SK-N-SH treated with all-trans-retinoic acid at 6 μM for 48 hours (cell line): ENCODE data around the gene RFK.

Experiments
- ATAC-seq: fragments of 200-7000 bp; cut with Tn5 transposase; 3 replicates; pipeline ENCODE4 v1.9.1; 2020; ENCODE audit warnings: mild to moderate bottlenecking, moderate library complexity
- ARNTL ChIP-seq: fragments of 450-650 bp; formaldehyde crosslinking; IDR thresholded peaks from 2 replicates; pipeline ENCODE4 v1.5.0; 2020; ENCODE audit warnings: low read depth, mild to moderate bottlenecking, moderate library complexity, borderline replicate concordance
- BACH2 ChIP-seq: fragments of 250-450 bp; sonication (Bioruptor Pico); IDR thresholded peaks from 2 replicates; pipeline ENCODE4 v1.9.0; 2021; ENCODE audit warnings: mild to moderate bottlenecking, borderline replicate concordance
- CSDC2 ChIP-seq: fragments of 250-450 bp; sonication (Bioruptor Pico); IDR thresholded peaks from 2 replicates; pipeline ENCODE4 v1.5.0; 2020; ENCODE audit warnings: mild to moderate bottlenecking, moderate library complexity
- ESRRG ChIP-seq: fragments of 250-450 bp; sonication (Bioruptor Pico); IDR thresholded peaks from 2 replicates; pipeline ENCODE4 v1.6.1; 2021; ENCODE audit warnings: mild to moderate bottlenecking
- GLIS3 ChIP-seq: fragments of 250-450 bp; sonication (Bioruptor Pico); IDR thresholded peaks from 2 replicates; pipeline ENCODE4 v1.5.0; 2020; ENCODE audit warnings: mild to moderate bottlenecking, moderate library complexity
- ISL1 ChIP-seq: fragments of 250-450 bp; sonication (Bioruptor Pico); IDR thresholded peaks from 2 replicates; pipeline ENCODE4 v2.1.2; 2022; ENCODE audit warnings: mild to moderate bottlenecking, moderate library complexity
- OSR1 ChIP-seq: fragments of 250-450 bp; sonication (Bioruptor Pico); IDR thresholded peaks from 2 replicates; pipeline ENCODE4 v1.8.0; 2022; ENCODE audit warnings: moderate library complexity, mild to moderate bottlenecking, inconsistent platforms
- POU6F1 ChIP-seq: fragments of 250-450 bp; sonication (Bioruptor Pico); IDR thresholded peaks from 2 replicates; pipeline ENCODE4 v1.8.0; 2021; ENCODE audit warnings: low read depth, mild to moderate bottlenecking, moderate library complexity, borderline replicate concordance
- PPARA ChIP-seq: fragments of 250-450 bp; sonication (Bioruptor Pico); IDR thresholded peaks from 2 replicates; pipeline ENCODE4 v1.5.0; 2020; ENCODE audit warnings: mild to moderate bottlenecking, borderline replicate concordance
- RARB ChIP-seq: fragments of 250-450 bp; sonication (Bioruptor Pico); IDR thresholded peaks from 2 replicates; pipeline ENCODE4 v1.8.0; 2021; ENCODE audit warnings: mild to moderate bottlenecking, moderate library complexity
- SNAI2 ChIP-seq: fragments of 250-450 bp; sonication (Bioruptor Pico); IDR thresholded peaks from 2 replicates; pipeline ENCODE4 v1.5.0; 2020; ENCODE audit warnings: mild to moderate bottlenecking, moderate library complexity
- TCF4 ChIP-seq: fragments of 250-450 bp; sonication (Bioruptor Pico); IDR thresholded peaks from 2 replicates; pipeline ENCODE4 v1.8.0; 2021; ENCODE audit warnings: mild to moderate bottlenecking, moderate library complexity, borderline replicate concordance
- TOX ChIP-seq: fragments of 250-450 bp; sonication (Bioruptor Pico); IDR thresholded peaks from 2 replicates; pipeline ENCODE4 v1.8.0; 2021; ENCODE audit warnings: mild to moderate bottlenecking, moderate library complexity, borderline replicate concordance
- ZC3H10 ChIP-seq: fragments of 250-450 bp; sonication (Bioruptor Pico); IDR thresholded peaks from 2 replicates; pipeline ENCODE4 v1.5.1; 2021; ENCODE audit warnings: mild to moderate bottlenecking, moderate library complexity
- ZFP3 ChIP-seq: fragments of 250-450 bp; sonication (Bioruptor Pico); IDR thresholded peaks from 2 replicates; pipeline ENCODE4 v1.5.0; 2020; ENCODE audit warnings: mild to moderate bottlenecking, moderate library complexity
- ZFP30 ChIP-seq: fragments of 450-650 bp; formaldehyde crosslinking; IDR thresholded peaks from 2 replicates; pipeline ENCODE4 v1.5.0; 2022; ENCODE audit warnings: mild to moderate bottlenecking, moderate library complexity
- ZNF70 ChIP-seq: fragments of 450-650 bp; formaldehyde crosslinking; IDR thresholded peaks from 2 replicates; pipeline ENCODE4 v1.5.0; 2020; ENCODE audit warnings: mild to moderate bottlenecking, moderate library complexity
- ZNF8 ChIP-seq: fragments of 450-650 bp; formaldehyde crosslinking; IDR thresholded peaks from 2 replicates; pipeline ENCODE4 v1.5.0; 2020; ENCODE audit warnings: mild to moderate bottlenecking, moderate library complexity
- TF ChIP-seq, protein P1 (sequence below): fragments of 250-450 bp; sonication (Bioruptor Pico); IDR thresholded peaks from 2 replicates; pipeline ENCODE4 v1.8.0; 2020; ENCODE audit warnings: mild to moderate bottlenecking, moderate library complexity, borderline replicate concordance
- TF ChIP-seq, protein P2 (sequence below): fragments of 250-450 bp; sonication (Bioruptor Pico); IDR thresholded peaks from 2 replicates; pipeline ENCODE4 v1.5.1; 2021; ENCODE audit warnings: mild to moderate bottlenecking, moderate library complexity
- TF ChIP-seq, protein P3 (sequence below): fragments of 250-450 bp; sonication (Bioruptor Pico); IDR thresholded peaks from 2 replicates; pipeline ENCODE4 v1.5.1; 2020; ENCODE audit warnings: low read depth, mild to moderate bottlenecking, moderate library complexity
- TF ChIP-seq, protein P4 (sequence below): fragments of 250-450 bp; sonication (Bioruptor Pico); IDR thresholded peaks from 2 replicates; pipeline ENCODE4 v1.5.0; 2020; ENCODE audit warnings: mild to moderate bottlenecking, moderate library complexity

The RFK gene

DNA sequence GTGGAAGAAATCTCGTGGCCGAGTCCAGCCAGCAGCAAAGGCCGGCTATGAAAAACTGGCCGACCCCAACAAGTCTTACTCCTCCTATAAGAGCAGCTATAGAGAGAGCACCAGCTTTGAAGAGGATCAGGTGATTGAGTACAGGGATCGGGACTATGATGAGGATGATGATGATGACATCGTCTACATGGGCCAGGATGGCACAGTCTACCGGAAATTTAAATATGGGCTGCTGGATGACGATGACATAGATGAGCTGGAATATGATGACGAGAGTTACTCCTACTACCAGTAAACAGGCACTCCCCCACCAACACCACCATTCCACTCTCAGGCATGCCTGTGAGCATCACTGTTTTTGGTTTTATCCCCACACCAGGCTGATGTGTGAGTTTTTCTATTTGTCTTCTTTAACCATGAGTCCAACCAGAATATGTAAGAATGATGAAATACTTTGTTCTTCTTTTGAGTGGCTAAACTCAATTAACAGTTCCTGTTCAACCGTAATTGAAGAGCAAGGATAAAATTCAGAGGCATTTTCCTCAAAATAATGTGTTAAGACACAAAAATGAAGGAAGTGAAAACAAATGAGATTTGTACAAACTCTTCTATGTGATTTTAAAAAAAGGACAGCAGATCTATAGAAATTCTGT, 35.5 kb downstream of the RFK start:
- ATAC-seq: no peak
- TF ChIP-seq ZNF8 (CRISPR knock-in tag): no peak
- TF ChIP-seq BACH2 (CRISPR knock-in tag): no peak
- TF ChIP-seq ARNTL (CRISPR knock-in tag): no peak
- no peak for TF ChIP-seq CSDC2 (CRISPR knock-in tag)
- no peak for TF ChIP-seq PPARA (CRISPR knock-in tag)
- TF ChIP-seq, protein P1, sequence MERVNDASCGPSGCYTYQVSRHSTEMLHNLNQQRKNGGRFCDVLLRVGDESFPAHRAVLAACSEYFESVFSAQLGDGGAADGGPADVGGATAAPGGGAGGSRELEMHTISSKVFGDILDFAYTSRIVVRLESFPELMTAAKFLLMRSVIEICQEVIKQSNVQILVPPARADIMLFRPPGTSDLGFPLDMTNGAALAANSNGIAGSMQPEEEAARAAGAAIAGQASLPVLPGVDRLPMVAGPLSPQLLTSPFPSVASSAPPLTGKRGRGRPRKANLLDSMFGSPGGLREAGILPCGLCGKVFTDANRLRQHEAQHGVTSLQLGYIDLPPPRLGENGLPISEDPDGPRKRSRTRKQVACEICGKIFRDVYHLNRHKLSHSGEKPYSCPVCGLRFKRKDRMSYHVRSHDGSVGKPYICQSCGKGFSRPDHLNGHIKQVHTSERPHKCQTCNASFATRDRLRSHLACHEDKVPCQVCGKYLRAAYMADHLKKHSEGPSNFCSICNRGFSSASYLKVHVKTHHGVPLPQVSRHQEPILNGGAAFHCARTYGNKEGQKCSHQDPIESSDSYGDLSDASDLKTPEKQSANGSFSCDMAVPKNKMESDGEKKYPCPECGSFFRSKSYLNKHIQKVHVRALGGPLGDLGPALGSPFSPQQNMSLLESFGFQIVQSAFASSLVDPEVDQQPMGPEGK: no peak
- TF ChIP-seq TCF4: no peak
- TF ChIP-seq TOX (CRISPR knock-in tag): no peak
- no peak for TF ChIP-seq ESRRG (CRISPR knock-in tag)
- no peak for TF ChIP-seq ZFP3

DNA sequence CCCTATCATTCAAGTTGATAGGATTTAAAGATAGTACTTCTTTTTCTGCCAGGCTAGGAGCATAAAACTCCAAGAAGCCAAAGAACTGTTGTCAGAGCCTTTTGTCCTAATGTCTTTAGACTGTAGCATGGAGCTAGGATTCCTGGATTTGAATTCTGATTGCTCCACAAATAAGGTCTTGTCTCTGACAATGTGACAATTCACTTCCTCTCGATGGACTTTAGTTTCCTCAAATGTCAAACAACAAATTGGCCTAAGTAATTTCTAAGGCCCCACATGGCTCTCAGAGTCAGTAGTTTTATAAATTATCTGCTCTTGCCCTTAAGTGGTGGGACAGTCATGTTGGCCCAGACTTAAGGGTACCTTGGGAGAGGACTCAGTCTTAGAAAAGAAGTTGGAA, 36.7 kb downstream of the RFK start:
- ATAC-seq: no peak
- TF ChIP-seq ZFP30 (CRISPR knock-in tag): no peak
- TF ChIP-seq, protein P2, sequence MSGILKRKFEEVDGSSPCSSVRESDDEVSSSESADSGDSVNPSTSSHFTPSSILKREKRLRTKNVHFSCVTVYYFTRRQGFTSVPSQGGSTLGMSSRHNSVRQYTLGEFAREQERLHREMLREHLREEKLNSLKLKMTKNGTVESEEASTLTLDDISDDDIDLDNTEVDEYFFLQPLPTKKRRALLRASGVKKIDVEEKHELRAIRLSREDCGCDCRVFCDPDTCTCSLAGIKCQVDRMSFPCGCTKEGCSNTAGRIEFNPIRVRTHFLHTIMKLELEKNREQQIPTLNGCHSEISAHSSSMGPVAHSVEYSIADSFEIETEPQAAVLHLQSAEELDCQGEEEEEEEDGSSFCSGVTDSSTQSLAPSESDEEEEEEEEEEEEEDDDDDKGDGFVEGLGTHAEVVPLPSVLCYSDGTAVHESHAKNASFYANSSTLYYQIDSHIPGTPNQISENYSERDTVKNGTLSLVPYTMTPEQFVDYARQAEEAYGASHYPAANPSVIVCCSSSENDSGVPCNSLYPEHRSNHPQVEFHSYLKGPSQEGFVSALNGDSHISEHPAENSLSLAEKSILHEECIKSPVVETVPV: no peak

GRCh38 chr9:76355886-76356285, 38.3 kb downstream of the RFK start:
- TF ChIP-seq CSDC2 (CRISPR knock-in tag) (no peak), PPARA (CRISPR knock-in tag) (no peak), SNAI2 (no peak), ZFP30 (CRISPR knock-in tag) (no peak), ESRRG (CRISPR knock-in tag) (no peak), ZNF70 (CRISPR knock-in tag) (no peak), ISL1 (CRISPR knock-in tag) (no peak), ZC3H10 (CRISPR knock-in tag) (no peak), POU6F1 (CRISPR knock-in tag) (no peak), TOX (CRISPR knock-in tag) (no peak), GLIS3 (CRISPR knock-in tag) (no peak), BACH2 (CRISPR knock-in tag) (no peak), OSR1 (no peak), RARB (CRISPR knock-in tag) (no peak)
- TF ChIP-seq, protein P3, sequence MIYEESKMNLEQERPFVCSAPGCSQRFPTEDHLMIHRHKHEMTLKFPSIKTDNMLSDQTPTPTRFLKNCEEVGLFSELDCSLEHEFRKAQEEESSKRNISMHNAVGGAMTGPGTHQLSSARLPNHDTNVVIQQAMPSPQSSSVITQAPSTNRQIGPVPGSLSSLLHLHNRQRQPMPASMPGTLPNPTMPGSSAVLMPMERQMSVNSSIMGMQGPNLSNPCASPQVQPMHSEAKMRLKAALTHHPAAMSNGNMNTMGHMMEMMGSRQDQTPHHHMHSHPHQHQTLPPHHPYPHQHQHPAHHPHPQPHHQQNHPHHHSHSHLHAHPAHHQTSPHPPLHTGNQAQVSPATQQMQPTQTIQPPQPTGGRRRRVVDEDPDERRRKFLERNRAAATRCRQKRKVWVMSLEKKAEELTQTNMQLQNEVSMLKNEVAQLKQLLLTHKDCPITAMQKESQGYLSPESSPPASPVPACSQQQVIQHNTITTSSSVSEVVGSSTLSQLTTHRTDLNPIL (CRISPR knock-in tag): no peak
- TF ChIP-seq, protein P2: no peak
- TF ChIP-seq, protein P1: no peak
- TF ChIP-seq, protein P4, sequence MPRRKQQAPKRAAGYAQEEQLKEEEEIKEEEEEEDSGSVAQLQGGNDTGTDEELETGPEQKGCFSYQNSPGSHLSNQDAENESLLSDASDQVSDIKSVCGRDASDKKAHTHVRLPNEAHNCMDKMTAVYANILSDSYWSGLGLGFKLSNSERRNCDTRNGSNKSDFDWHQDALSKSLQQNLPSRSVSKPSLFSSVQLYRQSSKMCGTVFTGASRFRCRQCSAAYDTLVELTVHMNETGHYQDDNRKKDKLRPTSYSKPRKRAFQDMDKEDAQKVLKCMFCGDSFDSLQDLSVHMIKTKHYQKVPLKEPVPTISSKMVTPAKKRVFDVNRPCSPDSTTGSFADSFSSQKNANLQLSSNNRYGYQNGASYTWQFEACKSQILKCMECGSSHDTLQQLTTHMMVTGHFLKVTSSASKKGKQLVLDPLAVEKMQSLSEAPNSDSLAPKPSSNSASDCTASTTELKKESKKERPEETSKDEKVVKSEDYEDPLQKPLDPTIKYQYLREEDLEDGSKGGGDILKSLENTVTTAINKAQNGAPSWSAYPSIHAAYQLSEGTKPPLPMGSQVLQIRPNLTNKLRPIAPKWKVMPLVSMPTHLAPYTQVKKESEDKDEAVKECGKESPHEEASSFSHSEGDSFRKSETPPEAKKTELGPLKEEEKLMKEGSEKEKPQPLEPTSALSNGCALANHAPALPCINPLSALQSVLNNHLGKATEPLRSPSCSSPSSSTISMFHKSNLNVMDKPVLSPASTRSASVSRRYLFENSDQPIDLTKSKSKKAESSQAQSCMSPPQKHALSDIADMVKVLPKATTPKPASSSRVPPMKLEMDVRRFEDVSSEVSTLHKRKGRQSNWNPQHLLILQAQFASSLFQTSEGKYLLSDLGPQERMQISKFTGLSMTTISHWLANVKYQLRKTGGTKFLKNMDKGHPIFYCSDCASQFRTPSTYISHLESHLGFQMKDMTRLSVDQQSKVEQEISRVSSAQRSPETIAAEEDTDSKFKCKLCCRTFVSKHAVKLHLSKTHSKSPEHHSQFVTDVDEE (CRISPR knock-in tag): no peak
- no peak for ATAC-seq
